Measurements from ENCODE around the gene SYNGAP1. TPM values are rescaled to one million over a fixed set of nuclear protein-coding genes. Genes with fewer than 3 reads are reported as not detected.

Gene SYNGAP1
- total and polyA plus RNA-seq, 2 of the 8 experiments (the other 6 are each of a cell fraction or from before 2014, with no cell fraction given): 31.0 to 101 TPM

DNA sequence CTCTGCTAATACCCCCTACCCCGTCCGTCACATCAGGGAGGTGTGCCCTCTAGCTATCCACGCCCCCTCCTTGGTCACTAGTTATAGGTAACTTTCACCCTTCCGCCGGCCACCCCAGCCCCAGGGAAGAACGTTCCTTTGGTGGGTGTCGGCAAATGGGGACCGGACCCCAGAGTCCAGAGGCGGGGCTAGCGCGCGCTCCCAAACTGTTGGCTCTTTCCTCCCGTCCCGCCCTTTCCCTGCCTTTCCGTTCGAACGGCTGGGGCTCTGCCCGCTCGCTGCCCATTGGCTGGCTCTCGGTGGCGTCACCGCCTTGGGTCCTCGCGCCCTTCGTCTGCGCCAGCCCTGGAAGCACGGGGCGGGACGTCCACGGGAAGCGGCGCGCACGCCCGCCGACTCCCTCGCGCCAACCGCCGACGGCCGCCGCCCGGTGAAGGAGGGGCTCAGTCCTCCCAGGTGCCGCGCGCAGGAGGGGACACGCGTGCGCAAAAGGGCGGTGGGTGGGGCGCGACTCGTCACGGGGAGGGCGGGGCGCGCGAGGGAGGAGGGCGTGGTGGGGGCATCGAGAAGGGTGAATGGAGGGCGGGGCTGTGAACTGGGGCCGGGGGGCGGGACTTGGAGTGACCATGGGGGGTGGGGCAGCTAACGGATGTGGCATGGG, 9.7 kb upstream of the SYNGAP1 start (continued):
- TF ChIP-seq SIN3A (conservative IDR thresholded peaks at IDR 0.05 in 1 of 2, IDR thresholded peaks at IDR 0.05 in 1 of 2; ENCODE audit: low read depth in 1 of 2, low read length in 2 of 2) (peak in 1 of 2 experiments; percentile 53; a peak in 2 of 4 replicates), TCF12 (IDR thresholded peaks at IDR 0.05; ENCODE audit: low read depth, low read length) (no peak), NRF1 (IDR thresholded peaks at IDR 0.05; ENCODE audit: low read depth, low read length) (no peak), CEBPB (IDR thresholded peaks at IDR 0.05; ENCODE audit: low read depth, low read length) (no peak; the same call in 1 of the 2 replicates), POLR2AphosphoS5 (IDR thresholded peaks at IDR 0.05; ENCODE audit: low read depth, low read length) (peak; percentile 51), GTF2F1 (IDR thresholded peaks at IDR 0.05; ENCODE audit: borderline replicate concordance, low read depth, low read length) (no peak), HDAC6 (IDR thresholded peaks at IDR 0.05; ENCODE audit: low read depth, low read length) (no peak), GABPA (IDR thresholded peaks at IDR 0.05; ENCODE audit: borderline replicate concordance, insufficient read depth, low read length) (no peak), EZH2 (IDR thresholded peaks at IDR 0.05; ENCODE audit: low read depth, low read length, severe bottlenecking) (no peak), RBBP5 (IDR thresholded peaks at IDR 0.05; ENCODE audit: borderline replicate concordance, low read depth, low read length) (no peak), CREB1 (IDR thresholded peaks at IDR 0.05) (peak; percentile 94), RAD21 (IDR thresholded peaks at IDR 0.05 in 1 of 2, conservative IDR thresholded peaks at IDR 0.05 in 1 of 2; ENCODE audit: low read depth in 2 of 2, low read length in 2 of 2) (no peak), HDAC2 (IDR thresholded peaks at IDR 0.05; ENCODE audit: borderline replicate concordance in 1 of 2, low read depth in 2 of 2, low read length in 2 of 2) (peak; percentile 8 to 98; a peak in 2 of 4 replicates), JUN (IDR thresholded peaks at IDR 0.05; ENCODE audit: low read depth, low read length) (no peak), SP1 (IDR thresholded peaks at IDR 0.05; ENCODE audit: low read depth, low read length) (no peak), KDM1A (IDR thresholded peaks at IDR 0.05; ENCODE audit: borderline replicate concordance, low read length) (no peak), SP4 (IDR thresholded peaks at IDR 0.05; ENCODE audit: low read length) (peak; percentile 73; the same call in 1 of the 2 replicates), TBP (IDR thresholded peaks at IDR 0.05; ENCODE audit: low read depth, low read length) (peak; percentile 54; the same call in 1 of the 2 replicates), POU5F1 (IDR thresholded peaks at IDR 0.05; ENCODE audit: low read depth, low read length) (no peak), POLR2A (IDR thresholded peaks at IDR 0.05; ENCODE audit: control extremely low read depth in 1 of 2, low read depth in 2 of 2, low read length in 2 of 2) (no peak), ZNF274 (IDR thresholded peaks at IDR 0.05; ENCODE audit: borderline replicate concordance, extremely low read depth, low read length) (no peak), TAF7 (optimal IDR thresholded peaks at IDR 0.05; ENCODE audit: borderline replicate concordance, low read depth, low read length) (no peak)
